ENCODE measurements around the gene NINJ1. TPM values are rescaled to one million over a fixed set of nuclear protein-coding genes. Genes with fewer than 3 reads are reported as not detected.

The NINJ1 gene
- total and polyA plus RNA-seq, 2 of the 13 experiments (the other 11 are each of a cell fraction or from before 2014, with no cell fraction given): 81.2 to 92.1 TPM

GRCh38 chr9:93116072-93116961 is 17.7 kb downstream of the NINJ1 start (continued):
- TF ChIP-seq ZSCAN20 (CRISPR knock-in tag; IDR thresholded peaks at IDR 0.05; ENCODE audit: borderline replicate concordance) (no peak), ZNF83 (CRISPR knock-in tag; IDR thresholded peaks at IDR 0.05; ENCODE audit: borderline replicate concordance) (no peak), ISX (CRISPR knock-in tag; conservative IDR thresholded peaks at IDR 0.05) (no peak), GFI1 (CRISPR knock-in tag; IDR thresholded peaks at IDR 0.05; ENCODE audit: borderline replicate concordance) (no peak), ZNF784 (CRISPR knock-in tag; IDR thresholded peaks at IDR 0.05; ENCODE audit: borderline replicate concordance) (no peak), ATRX (CRISPR knock-in tag; IDR thresholded peaks at IDR 0.05; ENCODE audit: borderline replicate concordance) (no peak), ZSCAN12 (CRISPR knock-in tag; IDR thresholded peaks at IDR 0.05) (no peak), SNAPC2 (CRISPR knock-in tag; IDR thresholded peaks at IDR 0.05) (no peak), YY1 (IDR thresholded peaks at IDR 0.05; ENCODE audit: insufficient read depth, insufficient replicate concordance, low read depth, low read length) (peak; percentile 26), ZNF605 (CRISPR knock-in tag; IDR thresholded peaks at IDR 0.05) (no peak), ZNF441 (CRISPR knock-in tag; IDR thresholded peaks at IDR 0.05; ENCODE audit: borderline replicate concordance) (0 out of 2 replicates have a peak, but pooled peaks have one; percentile 18), ARID4A (CRISPR knock-in tag; IDR thresholded peaks at IDR 0.05; ENCODE audit: borderline replicate concordance) (peak; percentile 61; the same call in 1 of the 2 replicates), MYNN (CRISPR knock-in tag; IDR thresholded peaks at IDR 0.05; ENCODE audit: low read depth) (no peak), AKNA (CRISPR knock-in tag; IDR thresholded peaks at IDR 0.05; ENCODE audit: borderline replicate concordance) (no peak), ZNF446 (CRISPR knock-in tag; IDR thresholded peaks at IDR 0.05) (no peak), CEBPG (CRISPR knock-in tag; IDR thresholded peaks at IDR 0.05) (peak; percentile 96), SSRP1 (CRISPR knock-in tag; IDR thresholded peaks at IDR 0.05) (no peak), KLF6 (CRISPR knock-in tag; IDR thresholded peaks at IDR 0.05) (no peak)
